Measurements from ENCODE around the gene PLD1.
"Not testable (repeated sequence)": the region's sequence is repeated elsewhere in the genome, so short reads cannot be mapped to it uniquely, and the experiment has no call there.

PLD1 gene

DNA sequence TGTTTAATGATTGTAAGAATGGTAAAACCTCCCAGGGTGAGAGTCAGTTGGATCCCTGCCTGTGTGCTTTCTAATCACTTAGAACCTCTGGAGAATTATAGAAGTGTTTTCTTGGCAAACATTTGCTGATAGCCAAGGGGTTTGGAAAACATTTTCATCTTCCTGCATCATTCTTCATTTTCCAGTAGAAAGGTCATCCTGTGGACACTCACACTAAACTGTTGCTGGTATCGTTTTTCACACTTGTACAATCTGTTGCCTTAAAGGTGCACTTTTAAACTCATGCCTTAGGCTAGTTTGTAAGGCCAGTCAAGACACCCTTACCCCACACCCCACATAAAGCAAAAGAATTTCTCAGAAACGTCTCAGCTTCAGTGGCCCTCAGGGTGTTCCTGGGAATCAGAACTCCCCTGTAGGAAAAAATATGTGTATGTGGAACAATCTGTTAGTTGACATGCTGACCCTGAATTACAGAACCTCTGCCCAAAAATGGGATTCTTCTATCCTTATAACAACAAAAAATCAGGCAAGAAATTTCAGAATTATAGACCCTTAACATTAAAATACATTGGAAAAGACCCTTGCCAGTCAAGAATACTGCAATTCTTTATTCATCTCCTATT lies 5.8 kb upstream of the PLD1 start:
- no peak for DNase-seq

DNA sequence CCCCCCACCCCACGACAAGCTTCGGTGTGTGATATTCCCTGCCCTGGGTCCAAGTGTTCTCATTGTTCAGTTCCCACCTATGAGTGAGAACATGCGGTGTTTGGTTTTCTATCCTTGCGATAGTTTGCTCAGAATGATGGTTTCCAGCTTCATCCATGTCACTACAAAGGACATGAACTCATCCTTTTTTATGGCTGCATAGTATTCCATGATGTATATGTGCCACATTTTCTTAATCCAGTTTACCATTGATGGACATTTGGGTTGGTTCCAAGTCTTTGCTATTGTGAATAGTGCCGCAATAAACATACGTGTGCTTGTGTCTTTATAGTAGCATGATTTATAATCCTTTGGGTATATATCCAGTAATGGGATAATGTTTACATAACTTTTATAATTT lies 4.4 kb upstream of the PLD1 start:
- not testable (repeated sequence) for DNase-seq

DNA sequence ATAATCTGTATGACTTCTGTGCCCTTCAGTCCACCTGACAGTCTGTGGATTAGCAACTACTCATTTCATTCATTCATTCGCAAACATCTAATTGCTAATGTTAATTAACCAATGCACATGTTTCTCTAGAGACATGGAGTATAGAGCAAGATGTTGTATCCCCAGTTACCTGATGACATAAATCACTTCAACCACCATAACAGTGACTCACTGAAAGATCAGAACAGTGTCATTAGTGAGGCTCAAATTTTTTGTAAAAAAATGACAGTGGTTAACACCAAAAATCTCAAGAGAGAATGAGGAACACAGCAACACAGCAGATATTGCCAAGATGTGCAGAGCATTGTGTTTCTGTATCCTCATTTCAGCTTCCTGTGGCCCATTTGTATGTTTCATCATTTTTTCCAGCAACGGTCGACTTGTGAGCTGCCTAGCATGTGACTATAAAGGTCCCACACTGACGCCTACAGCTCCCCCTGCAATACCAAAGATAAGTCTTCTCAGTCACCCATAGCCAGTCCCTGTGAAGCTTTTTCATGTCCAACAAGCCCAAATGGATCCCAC lies 3.7 kb upstream of the PLD1 start:
- DNase-seq: no peak

DNA sequence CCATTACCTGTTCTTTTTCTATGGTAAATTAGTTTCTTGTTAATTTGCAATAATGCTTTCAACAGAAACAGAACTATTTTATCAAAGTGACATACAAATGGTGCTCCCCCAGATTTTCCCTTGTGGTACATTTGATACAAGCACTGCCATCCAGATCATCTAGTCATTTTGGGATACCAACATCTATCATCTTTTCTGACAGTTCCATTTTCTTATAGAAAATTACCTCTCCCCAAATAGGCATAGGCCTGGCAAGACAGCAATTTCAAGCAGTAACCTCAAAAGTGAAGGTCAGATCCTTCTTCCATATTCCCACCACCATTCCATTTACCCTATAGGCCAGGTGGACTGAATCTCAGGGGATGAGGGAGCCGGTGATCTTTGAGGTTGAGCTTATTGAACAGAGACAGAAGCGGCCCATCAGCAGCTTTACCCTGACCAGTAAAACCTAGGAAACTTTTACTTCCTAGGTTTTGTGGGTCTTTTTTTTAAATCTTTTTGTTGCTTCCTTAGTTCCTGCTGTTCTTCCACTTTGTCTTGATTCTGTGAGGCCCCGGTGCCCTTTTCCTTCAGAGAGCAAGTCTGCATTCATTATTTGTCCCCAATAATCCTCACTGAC lies 3.1 kb upstream of the PLD1 start:
- no peak for DNase-seq

DNA sequence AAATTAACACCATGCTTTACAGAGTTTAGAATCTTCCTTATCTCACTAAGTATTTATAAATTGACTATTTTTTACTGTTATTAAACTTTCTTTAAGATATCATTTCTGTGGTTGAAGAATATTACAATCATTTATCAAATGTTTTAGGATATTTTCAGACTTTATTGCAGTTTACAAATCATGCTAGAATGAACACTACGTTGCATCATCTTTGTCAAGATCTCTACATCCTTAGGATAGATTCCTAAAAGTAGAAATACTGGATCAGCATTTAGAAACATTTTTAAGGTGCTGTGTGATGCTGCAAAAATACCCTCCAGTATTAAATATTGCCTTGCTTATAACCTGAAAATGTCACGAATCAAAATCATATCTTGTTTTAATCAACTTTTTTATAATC lies 2.5 kb upstream of the PLD1 start:
- DNase-seq: no peak

DNA sequence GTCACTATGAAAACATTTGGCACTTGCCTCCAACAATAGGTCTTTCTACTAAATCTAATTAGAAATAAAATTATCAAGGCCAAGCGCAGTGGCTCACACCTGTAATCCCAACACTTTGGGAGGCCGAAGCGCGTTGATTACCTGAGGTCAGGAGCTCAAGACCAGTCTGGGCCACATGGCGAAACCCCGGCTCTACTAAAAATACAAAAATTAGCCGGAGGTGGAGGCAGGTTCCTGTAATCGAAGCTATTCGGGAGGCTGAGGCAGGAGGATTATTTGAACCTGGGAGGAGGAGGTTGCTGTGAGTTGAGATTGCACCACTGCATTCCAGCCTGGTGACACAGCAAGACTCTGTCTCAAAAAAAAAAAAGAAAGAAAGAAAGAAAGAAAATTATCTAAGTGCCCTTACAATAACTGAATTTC lies 1.6 kb upstream of the PLD1 start:
- DNase-seq: no peak

DNA sequence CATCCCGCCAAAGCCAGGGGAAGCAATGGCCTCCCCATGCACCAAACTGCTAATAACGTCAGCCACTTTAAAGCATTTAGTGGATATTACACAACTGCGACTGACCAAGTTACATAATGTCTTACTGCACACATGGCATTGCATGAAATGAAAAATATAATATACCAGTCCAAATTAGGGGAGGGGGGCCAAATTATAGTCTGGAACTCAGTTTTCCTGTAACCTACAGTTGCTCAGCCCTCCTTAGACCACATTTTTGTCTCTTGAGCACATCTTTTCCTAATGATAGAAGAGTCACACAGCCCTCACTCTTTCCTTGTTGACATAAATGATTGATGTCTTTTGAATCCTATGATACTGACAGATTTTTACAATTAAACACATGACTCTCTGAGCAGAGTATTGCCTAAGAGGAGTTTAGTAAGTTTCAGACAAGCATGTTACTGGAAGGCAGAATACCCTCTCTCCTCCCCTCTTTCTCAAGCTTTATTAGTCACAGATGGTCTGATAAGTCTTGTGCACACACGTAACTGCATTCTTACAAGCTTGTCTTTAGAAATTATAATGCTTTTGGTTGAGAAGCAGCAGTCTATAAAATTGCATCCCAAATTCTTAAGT lies 1.1 kb upstream of the PLD1 start:
- DNase-seq: no peak

DNA sequence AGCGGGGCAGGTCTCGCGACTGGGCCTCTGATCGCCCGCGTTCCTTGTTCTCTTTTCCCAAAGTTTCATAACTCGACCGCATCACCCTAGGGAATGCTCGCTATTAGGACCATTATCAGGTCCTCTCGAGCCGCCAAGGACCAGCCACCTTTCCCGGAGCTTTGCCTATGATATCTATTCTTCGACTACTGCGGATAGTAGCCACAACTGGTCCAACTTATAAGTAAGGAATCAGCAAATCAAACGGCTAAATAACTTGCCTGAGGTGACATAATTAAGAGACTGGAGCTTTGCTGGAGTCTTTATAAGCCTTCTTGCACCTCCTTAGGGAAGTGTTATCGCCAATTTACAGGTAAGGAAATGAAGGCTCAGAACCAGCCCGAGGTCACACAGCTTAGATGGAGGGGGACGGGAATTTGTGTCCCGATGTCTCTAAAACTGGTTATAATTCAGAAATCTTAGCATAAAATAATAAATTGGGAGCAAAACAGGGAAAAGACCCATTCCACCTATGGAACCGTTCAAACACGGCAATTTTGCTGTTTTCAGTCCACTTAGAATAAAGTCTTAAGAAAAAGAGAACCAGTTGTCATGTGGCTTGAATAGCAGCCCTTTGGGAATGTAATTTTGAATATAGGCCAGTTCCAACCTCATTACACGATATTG lies 479 bp upstream of the PLD1 start:
- no peak for DNase-seq

DNA sequence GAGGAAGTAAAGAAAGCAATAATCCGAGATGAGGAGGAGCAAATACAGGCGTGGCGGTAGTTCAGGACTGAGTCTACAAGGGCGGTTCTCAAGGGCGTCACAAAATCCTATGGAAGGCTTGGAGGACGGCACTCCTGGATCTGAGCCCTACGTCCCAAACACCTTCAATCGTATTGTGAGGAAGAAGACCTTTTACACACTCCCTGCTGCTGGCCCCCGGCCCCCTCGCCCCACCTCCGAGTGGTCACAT lies 747 bp downstream of the PLD1 start:
- DNase-seq: no peak

DNA sequence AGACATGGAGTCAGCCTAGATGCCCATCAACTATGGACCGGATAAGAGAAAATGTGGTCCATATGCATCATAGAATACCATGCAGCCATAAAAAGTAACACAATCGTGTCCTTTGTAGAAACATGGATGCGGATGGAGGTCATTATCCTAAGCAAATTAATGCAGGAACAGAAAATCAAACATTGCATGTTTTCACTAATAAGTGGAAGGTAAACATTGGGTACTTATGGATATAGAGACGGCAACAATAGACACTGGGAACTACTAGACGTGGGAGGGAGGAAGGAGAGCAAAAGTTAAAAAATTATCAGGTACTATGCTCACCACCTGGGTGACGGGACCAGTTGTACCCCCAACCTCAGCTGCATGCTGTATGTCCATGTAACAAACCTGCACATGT lies 2.5 kb downstream of the PLD1 start:
- DNase-seq: no peak

DNA sequence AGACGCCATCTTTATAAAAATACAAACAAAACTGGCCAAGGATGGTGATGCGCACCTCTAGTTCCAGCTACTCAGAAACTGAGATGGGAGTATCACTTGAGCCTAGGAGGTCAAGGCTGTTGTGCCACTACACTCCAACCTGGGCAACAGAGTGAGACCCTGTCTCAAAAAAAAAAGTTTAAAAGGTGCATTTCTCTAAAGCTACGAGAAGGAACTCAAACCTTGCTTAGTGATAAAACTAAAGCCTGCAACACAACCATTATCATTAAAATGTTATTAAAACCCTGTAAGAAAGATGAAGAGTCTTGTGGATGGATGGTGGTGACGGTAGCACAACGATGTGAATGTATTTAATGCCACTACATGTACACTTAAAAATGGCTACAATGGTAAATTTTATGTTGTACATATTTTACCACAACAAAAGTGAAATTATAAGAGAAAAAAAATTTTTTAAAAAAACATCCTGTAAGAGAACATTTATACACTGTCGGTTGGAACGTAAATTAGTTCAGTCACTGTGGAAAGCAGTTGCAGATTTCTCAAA lies 3.1 kb downstream of the PLD1 start:
- no peak for DNase-seq

DNA sequence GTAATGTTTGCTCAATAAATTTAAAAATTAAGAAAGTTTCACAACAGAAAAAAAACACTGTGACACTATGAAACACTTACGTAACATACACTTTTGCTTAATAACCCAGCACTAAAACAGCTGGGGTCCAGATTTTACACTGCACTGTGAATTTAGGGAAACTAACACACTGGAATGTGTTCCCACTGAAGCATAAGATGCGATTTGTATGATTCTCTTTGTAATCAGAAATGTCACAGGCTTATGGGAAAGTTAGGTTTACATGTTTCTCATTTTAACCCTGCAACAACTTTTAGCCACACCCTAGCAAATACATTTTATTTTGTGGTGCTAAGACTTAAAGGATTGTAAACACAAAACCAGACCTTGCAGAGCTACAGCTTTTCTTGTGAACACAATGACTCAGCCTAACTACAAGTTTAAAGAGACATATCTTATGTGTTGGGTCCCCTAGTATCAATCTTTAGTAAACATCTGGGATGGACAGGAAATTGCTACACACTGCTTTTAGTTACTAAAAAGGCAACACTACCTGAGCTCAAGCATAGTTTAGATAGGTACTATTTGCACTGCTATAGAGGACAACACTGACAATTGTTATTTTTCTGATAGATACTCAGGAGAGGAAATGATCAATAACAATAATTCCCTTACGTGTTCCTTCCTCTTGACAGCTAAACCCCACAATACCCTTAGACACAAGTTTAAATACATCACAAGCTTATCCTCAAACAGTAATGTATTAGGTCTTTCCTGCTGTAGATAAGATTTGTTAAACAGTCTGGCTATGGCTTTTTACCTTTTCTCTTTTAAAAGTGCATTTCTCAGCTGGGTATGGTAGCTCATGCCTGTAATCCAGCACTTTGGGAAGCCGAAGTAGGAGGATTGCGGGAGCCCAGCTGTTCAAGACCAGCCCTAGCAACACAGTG lies 3.8 kb downstream of the PLD1 start:
- DNase-seq: no peak

DNA sequence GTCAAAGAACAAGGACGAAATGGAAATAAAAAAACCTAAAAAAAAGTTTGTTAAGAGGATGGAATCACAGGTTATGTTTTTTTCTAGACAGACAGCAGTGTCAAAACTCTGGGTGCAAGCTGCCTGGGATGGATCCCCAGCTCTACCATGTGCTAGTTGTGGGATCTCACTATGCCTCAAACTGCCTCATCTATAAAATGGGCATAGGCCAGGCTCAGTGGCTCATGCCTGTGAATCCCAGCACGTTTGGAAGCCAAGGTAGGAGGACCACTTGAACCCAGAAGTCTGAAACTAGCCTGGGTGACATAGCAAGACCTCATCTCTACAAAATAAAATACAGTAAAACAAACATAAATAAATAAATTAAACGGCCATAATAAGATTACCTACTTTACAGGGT lies 4.6 kb downstream of the PLD1 start:
- no peak for DNase-seq

DNA sequence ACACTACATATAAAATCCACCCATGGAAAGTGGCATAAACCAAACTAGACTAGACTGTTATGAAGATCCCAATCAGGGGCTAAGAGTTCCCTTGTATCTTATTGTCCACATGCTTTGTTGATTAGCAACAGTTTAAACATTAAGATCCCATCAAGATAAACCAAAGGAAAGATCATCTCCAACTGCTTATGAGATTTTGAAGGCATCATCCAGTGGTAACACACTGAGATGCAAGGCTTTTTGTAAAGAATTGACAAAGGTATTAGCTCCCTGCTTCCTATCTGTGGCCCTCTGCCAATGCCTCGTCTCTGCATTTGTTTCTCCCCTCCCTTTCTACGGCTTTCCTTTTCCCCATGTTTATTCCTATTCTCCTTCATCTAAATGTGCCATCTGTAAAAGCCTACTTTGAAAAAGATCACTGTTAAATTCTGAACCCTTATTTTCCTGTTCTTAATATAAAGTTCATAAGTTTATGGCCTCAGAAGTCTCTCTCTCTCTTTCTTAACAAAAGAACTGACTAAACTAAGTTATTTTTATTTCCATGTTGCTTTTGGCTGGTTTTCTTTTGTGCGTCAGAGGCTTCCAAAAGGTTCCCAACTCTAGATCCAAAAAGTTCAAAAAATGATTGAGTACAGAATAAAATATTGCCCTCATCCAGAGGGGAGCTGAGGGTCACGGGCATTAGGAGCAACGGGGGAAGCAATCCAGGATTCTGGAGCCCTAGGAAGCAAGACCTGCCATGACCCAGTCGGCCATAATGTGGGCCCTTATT lies 5.5 kb downstream of the PLD1 start:
- no peak for DNase-seq

DNA sequence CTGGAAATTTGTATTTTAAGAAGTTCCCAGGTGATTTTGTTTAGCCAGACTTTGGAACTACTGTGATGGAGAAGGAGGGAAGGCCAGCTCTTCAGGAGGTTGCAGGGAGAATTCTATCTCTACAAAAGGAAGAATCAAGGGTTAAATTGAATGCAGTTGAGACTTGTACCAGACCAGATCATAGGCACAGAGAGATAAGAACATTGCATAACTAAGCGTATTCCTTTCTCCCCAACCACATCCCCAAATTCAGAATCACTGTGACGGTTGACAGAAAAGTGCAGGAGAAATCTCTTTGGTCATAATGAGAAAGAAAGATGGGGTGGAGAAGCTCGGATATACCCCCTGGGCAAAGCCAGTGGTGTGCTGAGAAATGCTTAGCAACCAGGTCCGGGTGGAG lies 7.2 kb downstream of the PLD1 start:
- DNase-seq: no peak

DNA sequence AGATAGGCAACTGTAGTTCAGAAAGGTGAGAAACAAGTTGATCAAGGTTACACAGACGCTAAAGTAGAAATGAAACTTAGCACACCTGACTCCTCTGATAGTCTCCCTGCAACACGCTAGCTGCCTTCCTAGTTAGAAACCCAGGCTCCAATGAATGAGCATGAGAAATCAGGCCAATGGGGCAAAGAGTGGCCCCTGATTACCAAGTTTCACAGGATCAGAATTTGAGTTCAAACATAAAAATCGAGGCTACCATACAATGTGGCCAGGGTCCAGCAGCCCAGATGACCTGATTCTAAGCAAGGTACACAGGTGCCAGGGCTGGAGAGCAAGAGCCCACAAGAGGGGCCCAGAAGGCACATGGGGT lies 7.7 kb downstream of the PLD1 start:
- DNase-seq: no peak

DNA sequence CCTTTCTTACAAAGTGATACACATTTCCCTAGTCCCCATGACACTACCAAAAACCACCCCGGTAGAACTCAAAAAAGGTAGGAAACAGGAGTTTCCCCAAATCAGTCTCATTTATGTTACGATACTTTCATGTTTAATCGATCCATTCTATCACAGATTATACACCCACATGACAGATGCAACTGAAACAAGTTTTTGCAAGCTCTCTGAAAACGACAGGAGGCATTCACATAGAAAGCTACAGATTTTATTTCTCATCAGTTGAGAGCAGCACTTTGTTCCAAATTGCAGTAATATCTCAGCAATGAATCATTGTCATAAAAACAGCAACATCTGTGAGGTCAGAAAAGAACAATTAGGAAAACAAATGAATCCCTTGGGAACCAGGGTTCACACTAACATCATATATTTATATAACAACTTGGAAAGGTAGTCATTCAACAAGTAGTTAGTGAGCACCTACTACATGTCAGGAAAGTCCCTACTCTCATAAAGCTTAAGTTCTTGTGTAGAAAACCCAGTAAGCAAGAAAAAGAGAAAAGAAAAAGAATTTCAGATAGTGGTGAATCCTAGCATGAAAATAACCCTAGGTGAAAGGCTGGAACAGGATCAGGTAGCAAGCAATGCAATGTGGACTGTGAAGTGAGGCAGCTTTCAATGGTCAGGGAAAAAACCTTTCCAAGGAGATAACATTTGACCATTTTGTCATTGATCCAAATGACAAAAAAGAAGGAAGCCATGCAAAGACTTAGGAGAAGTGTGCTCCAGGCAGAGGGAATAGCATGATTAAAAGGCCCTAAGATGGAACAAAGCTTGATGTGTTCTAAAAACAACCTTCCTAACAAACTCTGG lies 8.3 kb downstream of the PLD1 start:
- no peak for DNase-seq

DNA sequence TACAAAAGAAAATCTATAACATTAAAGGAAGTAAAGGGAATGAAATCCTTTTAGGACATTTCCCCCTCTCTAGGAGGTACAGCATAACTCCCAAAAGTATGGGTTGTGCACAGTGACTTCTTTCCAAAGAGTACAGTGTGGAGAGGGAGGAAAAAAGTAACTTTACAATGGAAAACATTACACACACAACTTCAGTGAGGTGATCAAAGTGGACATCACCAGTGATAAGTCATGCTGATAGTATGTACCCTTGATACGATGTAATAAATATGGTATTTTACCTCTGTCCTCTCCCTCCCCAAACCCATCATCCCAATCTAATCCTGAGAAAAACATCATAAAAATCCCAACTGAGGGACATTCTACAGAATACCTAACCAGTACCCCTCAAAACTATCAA lies 10.8 kb downstream of the PLD1 start:
- no peak for DNase-seq

DNA sequence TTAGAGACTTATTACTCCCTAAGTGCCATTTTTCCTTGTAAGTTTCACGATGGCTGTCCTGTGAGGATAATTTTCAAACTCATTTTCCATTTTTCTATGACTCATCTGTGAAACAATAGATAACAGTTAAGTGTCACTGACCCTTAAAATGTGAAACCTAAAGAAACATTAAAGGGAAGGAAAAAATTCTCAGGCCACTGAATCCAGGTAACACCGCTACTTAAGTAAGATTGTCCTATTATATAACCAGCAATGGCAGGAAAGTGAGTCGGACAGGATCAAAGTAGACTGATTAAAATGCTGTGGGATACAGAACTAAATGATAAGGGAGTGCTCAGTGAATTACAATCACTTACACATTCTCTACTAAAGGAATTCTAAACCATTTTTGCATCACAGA lies 12.4 kb downstream of the PLD1 start:
- DNase-seq: no peak

DNA sequence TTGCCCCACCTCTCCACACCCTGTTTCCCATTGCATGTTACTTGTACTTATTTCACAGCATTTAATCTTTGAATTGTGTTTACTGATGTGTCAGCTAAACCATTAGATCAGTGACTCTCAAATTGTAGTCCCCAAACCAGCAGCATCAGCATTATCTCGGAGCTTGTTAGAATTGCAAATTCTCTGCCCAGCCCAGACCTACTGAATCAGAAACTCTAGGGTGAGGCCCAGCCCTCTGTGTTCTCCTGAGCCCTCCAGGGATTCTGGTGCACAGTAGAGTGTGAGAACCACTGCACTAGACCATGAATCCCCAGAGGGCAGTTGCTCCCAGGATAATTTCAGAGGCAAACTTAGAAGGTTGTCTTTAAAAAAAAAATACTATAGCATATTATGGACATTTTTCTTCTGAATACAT lies 13.0 kb downstream of the PLD1 start:
- DNase-seq: no peak

Data from midbrain (tissue), 1 donor.